Measurements from ENCODE around the gene XRCC5. TPM values are rescaled to one million over a fixed set of nuclear protein-coding genes. Genes with fewer than 3 reads are reported as not detected.

The XRCC5 gene
- total RNA-seq, 4 donors from 2014 or later, result 134 to 164 (median 147) TPM

DNA sequence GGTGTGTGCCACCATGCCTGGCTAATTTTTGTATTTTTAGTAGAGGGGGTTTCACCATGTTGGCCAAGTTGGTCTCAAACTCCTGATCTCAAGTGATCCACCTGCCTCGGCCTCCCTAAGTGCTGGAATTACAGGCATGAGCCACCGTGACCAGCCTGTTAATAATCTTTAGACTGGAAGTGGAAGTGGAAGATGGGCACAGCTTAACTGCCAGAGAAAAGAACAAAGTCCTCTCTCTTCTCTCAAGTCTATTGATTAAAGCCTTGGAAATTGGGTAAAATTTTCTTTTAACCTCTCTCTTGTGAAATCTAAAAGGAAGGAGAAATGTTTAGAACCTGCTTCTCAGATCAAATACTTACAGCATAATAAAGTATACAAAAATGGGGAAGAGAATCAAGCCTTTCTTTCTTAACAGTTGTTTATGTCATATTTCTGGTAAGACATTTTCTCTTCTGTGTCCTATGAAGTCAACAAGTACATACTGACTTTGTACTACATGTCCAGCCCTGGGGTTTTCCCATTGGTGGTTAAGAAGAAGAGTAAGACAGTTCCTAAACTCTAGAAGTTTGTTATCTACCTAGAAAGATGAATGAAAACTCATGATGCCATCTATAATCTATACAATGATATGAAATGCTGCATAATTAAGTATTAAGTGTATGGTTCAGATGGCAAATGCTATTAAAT is 22.8 kb upstream of the XRCC5 start:
- no peak overlapping the region for H3K27ac ChIP-seq
- H3K9me3 ChIP-seq, result no peaks in the 10 kb centered on the region
- H3K4me1 ChIP-seq, result peaks cover 0 to 14% (median 4%) of the 10 kb centered on the region in 4 donors
- 78 to 81% methylated on average over 2 of the region's 2 CpGs for WGBS, 2 donors
- DNase-seq (ENCODE audit: low spot score in 2 of 2), result no peak
- H3K36me3 ChIP-seq, result no peaks in the 10 kb centered on the region
- H3K27me3 ChIP-seq, result no peaks in the 10 kb centered on the region
- no peak overlapping the region for H3K4me3 ChIP-seq
- TF ChIP-seq, protein P1, sequence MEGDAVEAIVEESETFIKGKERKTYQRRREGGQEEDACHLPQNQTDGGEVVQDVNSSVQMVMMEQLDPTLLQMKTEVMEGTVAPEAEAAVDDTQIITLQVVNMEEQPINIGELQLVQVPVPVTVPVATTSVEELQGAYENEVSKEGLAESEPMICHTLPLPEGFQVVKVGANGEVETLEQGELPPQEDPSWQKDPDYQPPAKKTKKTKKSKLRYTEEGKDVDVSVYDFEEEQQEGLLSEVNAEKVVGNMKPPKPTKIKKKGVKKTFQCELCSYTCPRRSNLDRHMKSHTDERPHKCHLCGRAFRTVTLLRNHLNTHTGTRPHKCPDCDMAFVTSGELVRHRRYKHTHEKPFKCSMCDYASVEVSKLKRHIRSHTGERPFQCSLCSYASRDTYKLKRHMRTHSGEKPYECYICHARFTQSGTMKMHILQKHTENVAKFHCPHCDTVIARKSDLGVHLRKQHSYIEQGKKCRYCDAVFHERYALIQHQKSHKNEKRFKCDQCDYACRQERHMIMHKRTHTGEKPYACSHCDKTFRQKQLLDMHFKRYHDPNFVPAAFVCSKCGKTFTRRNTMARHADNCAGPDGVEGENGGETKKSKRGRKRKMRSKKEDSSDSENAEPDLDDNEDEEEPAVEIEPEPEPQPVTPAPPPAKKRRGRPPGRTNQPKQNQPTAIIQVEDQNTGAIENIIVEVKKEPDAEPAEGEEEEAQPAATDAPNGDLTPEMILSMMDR (IDR thresholded peaks at IDR 0.05), result no peak
- no peak for TF ChIP-seq POLR2A (IDR thresholded peaks at IDR 0.05)
- TF ChIP-seq EP300 (IDR thresholded peaks at IDR 0.05), result no peak

DNA sequence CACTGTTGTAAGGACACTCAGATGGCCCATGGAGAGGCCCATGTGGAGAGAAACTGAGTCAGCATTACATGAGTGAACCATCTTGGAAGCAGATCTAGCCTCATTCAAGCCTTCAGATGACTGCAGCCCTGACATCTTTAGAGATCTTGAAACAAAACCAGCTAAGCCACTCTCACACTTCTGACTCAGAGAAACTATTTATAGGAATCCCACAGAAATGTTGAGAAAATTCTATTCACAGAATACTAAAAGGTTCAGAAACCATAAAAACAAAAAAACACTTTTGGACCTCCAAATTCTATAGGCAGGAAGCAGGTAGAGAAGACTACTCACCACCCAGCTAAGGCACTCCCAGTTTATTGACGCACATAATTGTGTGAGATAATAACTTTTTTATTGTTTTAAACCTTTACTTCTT is 18.8 kb upstream of the XRCC5 start:
- DNase-seq (ENCODE audit: low spot score in 2 of 2), result no peak
- Histone ChIP-seq H3K9me3 (no peaks in the 10 kb centered on the region), H3K27me3 (no peaks in the 10 kb centered on the region), H3K4me3 (no peak overlapping the region), H3K27ac (no peak overlapping the region), H3K36me3 (no peaks in the 10 kb centered on the region), H3K4me1 (no peaks in the 10 kb centered on the region)
- WGBS, 2 donors, result 95 to 97% methylated on average over 1 of the region's 1 CpG
- TF ChIP-seq, protein P1 (IDR thresholded peaks at IDR 0.05), result no peak

DNA sequence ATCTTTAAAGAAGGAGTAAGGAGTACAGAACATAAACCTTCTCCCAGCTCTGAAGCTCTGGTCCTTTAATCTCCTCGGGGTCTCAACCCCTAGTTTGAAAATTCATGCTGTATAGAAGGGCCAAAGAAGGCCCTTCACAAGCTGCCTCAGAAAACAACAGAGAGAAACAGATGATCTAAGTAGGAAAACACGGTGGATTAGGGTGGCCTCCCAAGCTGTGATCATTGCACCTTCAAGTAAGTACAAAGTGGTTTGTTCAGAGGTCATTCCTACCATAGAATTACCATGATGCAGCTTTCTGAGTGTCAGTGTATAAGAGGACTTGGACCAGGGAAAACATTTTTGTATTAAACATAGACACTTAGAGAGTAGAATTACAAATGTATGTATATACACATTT is 16.5 kb upstream of the XRCC5 start:
- DNase-seq (ENCODE audit: low spot score in 2 of 2), result no peak
- H3K4me1 ChIP-seq, result no peaks in the 10 kb centered on the region
- peaks cover 0 to 7% (median 0%) of the 10 kb centered on the region in 3 donors for H3K36me3 ChIP-seq
- H3K27me3 ChIP-seq, result no peaks in the 10 kb centered on the region
- H3K27ac ChIP-seq, result no peak overlapping the region
- no peak for TF ChIP-seq POLR2A (IDR thresholded peaks at IDR 0.05)
- TF ChIP-seq, protein P1 (IDR thresholded peaks at IDR 0.05), result no peak
- TF ChIP-seq EP300 (IDR thresholded peaks at IDR 0.05), result no peak
- H3K4me3 ChIP-seq, result no peak overlapping the region
- 76 to 82% methylated on average over 2 of the region's 2 CpGs for WGBS, 2 donors
- no peaks in the 10 kb centered on the region for H3K9me3 ChIP-seq

GRCh38 chr2:216094701-216095100 is 14.4 kb upstream of the XRCC5 start:
- Histone ChIP-seq H3K36me3 (peaks cover 0 to 11% (median 0%) of the 10 kb centered on the region in 3 donors), H3K27me3 (no peaks in the 10 kb centered on the region), H3K4me1 (no peaks in the 10 kb centered on the region), H3K9me3 (no peaks in the 10 kb centered on the region), H3K27ac (no peak overlapping the region), H3K4me3 (no peak overlapping the region)
- TF ChIP-seq EP300 (IDR thresholded peaks at IDR 0.05) (no peak), POLR2A (IDR thresholded peaks at IDR 0.05) (no peak)
- TF ChIP-seq, protein P1 (IDR thresholded peaks at IDR 0.05), result no peak
- WGBS, 2 donors, result 87 to 93% methylated on average over 3 of the region's 3 CpGs
- DNase-seq (ENCODE audit: low spot score in 2 of 2), result no peak

DNA sequence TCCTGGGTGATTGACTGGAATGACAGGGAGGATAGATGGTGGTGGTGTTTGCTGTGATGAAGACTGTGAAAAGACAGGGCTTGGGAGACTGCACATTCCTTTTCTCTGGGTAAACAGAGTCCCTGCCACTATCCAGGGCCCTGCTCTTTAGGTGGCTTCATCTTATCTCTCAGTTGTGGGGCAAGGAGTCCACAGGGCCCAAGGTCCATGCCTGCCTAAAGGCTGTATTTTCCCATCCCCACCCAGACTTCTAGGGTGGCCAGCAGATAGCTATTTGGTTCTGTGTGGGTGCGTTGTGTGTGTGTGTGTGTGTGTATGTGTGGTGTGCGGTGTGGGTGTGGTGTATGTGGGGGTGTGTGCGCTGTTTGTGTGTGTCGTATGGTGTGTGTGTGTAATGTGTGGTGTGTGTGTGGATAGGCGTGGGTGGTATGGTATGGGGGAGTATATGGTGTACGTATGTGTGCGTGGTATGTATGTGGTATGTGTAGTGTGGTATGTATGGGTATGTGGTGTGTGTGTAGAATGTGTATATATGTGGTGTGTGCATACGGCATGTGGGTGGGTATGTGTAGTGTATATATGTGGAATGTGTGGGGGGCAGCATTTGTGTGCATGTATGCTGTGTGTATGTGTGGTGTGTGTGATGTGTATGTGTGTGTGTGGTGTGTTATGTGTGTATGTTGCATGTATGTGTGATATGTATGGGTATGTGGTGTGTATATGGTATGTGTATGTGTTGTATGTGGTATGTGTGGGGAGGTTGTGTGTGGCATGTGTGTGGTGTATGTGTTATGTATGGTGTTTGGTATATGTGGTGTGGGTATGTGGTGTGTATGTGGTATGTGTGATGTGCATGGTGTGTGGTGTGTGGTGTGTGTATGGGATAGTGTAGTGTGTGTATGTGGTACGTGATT is 10.5 kb upstream of the XRCC5 start:
- TF ChIP-seq, protein P1 (IDR thresholded peaks at IDR 0.05), result no peak
- TF ChIP-seq POLR2A (IDR thresholded peaks at IDR 0.05) (no peak), EP300 (IDR thresholded peaks at IDR 0.05) (no peak)
- Histone ChIP-seq H3K4me1 (no peaks in the 10 kb centered on the region), H3K27ac (no peak overlapping the region), H3K36me3 (peaks cover 0 to 19% (median 0%) of the 10 kb centered on the region in 3 donors), H3K27me3 (no peaks in the 10 kb centered on the region), H3K4me3 (no peak overlapping the region), H3K9me3 (no peaks in the 10 kb centered on the region)
- 90 to 96% methylated on average over 9 of the region's 9 CpGs for WGBS, 2 donors
- no peak for DNase-seq (ENCODE audit: low spot score in 2 of 2)

Measured in tibial nerve (tissue), 4 donors.